Dermis blood vessel endothelial cell (primary cell): ENCODE measurements around the gene DNM2. TPM values are rescaled to one million over a fixed set of nuclear protein-coding genes. Genes with fewer than 3 reads are reported as not detected.
"Not testable (repeated sequence)": the region's sequence is repeated elsewhere in the genome, so short reads cannot be mapped to it uniquely, and the experiment has no call there.

ENCODE experiments used
- DNase-seq: peaks from one replicate; pipeline ENCODE4 v3.0.0; 2010
- total RNA-seq: library from RNA; depleted of rRNA; stranded (reverse); fragments of >200 nt; gene quantifications from 2 replicates; pipeline ENCODE4 v1.2.3, GENCODE V29; 2014

The DNM2 gene
- total RNA-seq, 1 donor from 2014 or later = 118 TPM

DNA sequence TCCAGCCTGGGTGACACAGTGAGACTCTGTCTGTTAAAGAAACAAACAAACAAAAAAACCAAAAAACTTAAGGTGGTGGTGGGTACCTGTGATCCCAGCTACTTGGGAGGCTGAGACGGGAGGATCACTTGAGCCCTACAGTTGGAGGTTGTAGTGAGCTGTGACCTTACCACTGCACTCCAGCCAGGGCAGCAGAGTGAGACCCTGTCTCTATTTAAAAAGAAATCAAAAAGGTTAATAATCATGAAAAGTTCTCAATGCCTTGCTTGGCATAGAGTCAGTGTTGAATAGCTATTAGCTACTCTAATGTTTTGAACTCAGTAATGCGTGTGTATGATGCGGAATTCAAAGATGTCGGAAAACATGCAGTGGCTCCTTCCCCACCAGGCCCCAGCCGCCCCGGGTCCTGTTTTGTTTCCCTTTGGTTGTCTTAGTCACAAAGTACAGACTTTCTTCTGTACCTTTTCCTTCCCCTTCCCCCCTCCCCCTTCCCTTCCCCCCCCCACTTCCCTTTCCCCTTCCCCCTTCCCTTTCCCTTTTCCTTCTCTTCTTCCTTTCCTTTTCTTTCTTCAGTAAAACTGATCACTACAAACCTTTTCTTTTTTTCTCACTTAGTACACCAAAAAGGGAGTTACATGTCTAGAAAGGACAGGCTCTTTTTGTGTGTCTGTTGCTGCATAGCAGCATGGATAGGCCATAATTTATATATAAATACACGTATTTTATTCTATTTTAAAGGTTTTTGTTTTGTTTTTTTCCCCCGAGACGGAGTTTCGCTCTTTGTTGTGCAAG, 35.2 kb downstream of the DNM2 start:
- DNase-seq = no peak

DNA sequence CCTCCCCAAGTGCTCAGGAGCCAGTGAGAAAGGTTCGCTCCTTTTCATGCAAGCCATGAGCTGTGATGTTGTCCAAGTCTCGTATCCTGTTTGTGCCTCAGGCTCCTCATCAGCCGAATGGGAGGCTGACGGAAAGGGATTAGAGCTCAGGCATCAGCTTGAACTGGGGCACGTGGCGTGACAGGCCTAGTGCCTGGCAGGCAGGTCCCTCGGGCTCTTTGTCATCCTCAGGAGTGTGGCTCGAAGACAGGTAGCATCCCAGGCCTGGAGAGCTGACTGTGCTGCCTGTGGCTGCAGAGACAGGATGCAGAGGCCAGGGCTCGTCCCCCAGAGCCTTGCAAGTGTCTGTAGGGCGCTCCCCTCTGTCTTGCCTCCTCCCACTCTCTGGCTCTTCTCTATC, 38.5 kb downstream of the DNM2 start:
- no peak for DNase-seq

DNA sequence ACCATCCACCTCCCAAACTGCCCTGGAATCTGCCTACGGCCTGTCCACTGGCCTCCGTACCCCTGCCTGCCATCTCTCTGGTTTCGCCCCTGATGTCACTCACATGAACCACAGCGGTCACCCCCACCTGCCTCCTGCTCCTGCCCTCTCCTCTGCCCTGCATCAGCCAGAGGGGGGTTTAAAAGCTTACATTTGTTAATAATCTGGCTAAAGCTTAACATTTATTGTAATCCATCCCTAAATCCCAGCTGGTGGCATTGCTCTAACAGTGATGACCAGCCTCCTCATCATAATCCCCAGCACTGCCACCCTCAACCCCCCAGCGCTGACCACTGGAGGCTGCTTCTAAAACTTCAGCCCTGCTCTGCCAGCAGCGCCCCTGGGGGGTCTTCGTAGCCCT, 38.9 kb downstream of the DNM2 start:
- no peak for DNase-seq

DNA sequence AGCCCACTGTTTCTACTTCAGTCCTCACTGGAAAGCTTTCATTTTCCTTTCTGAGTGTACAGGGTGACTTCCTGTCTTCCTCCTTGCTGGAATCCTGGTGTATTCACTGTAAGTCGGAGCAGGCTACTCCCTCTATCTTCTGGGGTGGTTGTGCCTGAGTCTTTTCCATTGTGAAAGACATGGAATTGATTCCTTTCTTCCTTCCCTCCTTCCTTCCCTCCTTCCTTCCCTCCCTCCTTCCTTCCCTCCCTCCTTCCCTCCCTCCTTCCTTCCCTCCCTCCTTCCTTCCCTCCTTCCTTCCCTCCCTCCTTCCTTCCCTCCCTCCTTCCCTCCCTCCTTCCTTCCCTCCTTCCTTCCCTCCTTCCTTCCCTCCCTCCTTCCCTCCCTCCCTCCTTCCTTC, 40.2 kb downstream of the DNM2 start:
- DNase-seq = not testable (repeated sequence)

DNA sequence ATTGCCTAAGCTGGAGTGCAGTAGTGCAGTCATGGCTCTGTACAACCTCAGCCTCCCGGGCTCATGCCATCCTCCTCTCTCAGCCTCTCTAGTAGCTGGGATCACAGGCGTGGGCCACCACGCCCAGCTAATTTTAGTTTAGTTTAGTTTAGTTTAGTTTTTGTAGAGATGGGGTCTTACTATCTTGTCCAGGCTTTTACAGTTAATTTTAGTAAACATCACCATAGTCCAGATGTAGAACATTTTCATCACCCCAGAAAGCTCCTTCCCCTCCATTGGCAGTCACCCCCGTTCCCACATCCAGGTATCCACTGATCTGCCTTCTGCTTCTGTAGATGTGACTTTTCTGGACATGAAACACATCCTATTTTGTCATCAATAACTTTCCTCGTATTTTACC, 41.1 kb downstream of the DNM2 start:
- no peak for DNase-seq

DNA sequence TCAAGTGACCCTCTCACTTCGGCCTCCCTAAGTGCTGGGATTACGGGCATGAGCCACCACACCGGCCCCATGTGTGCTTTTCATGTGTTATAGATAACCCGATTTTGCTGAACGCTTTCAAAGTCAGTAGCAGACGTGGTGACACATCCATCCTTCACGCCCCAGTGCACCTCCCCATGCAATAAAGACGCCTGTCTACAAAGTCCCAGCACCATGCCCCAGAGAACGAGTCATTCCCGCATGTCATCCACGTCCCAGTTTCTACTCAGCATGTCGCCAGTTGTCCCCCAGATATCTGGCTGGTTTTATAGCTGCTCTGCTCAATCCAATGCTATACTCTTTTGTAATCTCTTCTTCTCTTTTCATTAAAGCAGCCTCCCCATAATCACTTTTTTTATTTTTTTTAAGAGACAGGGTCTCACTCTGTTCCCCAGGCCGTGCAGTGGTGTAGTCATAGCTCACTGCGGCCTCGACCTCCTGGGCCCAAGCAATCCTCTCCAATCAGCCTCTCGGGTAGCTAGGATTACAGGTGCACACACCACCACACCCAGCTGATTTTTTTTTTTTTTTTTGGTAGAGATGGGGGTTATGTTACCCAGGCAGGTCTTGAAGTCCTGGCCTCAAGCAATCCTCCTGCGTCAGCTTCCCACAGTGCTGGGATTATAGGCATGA, 42.5 kb downstream of the DNM2 start:
- no peak for DNase-seq

DNA sequence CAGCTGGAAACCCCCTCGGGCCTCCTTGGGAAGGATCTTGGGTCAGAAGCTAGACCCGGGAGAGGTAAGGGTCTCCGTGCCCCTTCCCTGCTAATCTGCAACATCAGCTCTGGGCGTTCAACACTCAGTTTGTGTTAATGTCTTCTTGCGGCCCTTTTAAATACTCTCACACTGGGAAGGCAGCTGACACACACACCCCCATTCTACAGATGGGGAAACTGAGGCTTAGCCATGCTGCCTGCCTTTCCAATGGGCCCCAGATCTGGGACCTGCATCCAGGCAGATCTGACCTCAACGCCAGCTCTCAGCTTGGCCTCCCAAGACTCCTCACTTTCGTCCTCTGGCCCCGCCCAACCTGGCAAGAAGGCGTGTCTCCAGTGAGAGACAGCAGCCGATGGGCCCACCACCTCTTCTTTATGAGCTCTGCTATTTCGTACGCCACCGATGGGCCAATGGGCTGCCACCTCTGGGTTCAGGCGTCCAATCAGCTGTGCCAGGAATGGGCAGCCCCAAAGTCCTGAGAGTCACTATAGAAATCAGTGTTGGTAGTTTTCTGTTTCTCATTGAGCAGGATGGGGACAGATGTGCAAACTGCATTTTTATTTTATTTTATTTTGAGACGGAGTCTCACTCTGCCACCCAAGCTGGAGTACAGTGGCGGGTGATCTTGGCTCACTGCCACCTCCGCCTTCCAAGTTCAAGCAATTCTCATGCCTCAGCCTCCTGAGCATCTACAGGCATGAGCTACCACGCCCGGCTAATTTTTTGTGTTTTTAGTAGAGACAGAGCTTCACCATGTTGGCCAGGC, 43.8 kb downstream of the DNM2 start:
- no peak for DNase-seq

DNA sequence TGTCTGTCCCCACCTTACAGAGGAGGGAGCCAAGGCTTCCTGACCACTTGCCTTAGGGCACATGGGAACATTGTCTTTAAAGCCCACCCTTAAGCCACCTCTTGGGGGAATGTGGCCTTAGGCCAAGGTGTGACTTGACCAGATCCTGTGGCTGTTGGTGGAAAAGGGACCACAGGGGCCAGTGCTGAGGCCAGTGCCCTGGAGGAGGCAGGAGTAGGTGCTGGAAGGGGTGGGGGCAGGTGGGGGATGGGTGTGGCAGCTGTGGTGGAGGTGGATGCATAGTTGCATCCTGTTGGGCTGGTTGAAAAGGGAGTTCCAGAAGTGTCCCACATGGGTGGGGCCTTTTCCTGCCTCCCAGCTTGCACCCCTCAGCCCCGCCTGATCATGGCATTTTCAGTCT, 44.8 kb downstream of the DNM2 start:
- no peak for DNase-seq

DNA sequence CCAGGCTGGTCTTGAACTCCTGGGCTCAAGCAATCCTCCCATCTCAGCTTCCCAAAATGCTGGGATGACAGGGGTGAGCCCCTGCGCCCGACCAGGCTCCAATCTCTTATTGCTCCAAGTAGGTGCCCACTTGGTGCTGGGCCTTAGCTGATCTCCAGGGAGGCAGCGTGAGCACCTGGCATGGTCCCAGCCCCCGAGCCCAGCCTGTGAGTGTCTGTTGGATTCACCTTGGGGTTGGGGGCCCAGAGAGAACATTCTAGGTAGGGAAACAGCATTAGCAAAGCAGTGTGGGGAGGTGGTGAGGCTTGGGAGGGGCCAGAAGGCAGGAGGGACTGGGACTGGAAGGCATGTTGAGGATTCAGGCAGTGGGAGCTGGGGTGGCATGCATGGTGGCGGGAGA, 45.5 kb downstream of the DNM2 start:
- no peak for DNase-seq

DNA sequence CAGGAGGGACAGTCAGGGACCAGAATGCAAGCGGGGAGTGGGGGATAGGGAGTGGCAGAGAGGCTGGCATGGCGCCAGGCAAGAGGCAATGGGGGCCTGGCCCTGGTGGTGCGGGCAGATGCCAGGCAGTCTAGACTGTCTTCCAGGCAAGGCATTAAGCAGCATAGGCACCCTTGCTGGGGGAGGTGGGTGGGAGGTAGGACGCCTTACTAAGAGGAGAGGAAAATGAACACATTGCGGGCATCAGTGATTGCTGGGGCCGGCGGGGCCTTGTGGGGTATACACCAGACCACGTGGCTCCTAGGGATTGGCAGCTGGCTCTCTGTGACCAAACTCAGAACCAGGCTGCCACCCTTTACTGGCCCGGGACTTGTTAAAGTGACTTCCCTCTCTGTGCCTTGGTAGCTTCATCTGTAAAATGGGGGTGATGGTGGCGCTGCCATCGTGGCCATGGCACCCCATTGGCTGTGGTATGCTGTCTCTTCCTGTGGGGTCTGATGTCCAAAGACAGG, 46.0 kb downstream of the DNM2 start:
- no peak for DNase-seq

DNA sequence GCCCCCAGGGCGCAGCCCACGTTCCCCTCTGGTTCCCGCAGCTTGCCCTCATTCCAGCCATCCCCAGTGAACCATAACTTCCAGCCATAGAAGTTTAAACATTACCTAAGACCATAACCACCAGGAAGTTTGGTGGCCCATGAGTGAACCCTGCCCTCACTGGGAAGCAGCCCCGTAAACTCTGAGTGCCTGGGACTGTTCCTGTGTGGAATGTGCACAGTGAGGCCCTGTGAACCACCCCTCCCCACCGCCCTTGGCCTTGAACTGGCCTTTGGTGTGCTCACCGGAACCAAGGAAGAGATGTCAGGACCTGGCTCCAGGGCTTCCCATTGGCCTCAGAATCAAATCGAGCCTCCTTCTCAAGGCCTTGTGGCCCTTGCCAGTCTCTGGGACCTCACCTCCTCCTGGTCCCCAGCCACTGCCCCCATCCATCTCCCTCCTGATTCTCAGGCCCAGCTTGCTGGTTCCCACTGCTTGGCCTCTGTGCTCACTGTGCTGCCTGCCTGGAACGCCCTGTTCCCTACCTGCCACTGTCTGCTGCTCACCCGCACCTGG, 46.5 kb downstream of the DNM2 start:
- no peak for DNase-seq

DNA sequence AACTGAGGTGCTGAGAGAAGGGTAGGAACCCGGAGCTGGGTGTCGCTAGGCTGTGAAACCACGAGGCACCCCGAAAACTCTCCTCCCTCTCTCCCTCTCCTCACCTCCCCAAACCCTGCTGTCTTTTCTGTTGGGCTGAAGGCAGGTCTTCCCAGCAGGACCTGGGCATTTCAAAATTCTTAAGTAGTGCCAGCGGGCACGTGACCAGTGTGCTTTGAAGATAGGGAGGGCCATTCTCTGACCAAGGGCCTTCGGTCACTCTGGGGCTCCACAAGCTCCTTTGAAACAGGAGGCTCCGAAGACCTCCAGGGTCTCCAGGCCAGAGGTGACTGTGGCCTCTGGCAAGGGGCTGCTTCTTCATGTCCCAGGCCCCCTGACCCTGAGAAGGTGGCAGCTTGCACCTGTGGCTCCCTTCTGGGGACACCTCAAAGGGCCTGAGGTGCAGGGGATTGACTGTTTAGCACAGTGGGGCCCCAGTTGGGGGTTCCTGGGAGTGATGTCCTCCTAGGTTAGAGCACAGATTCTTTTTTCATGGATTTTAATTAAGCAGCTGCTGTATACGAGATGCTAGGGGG, 48.3 kb downstream of the DNM2 start:
- no peak for DNase-seq

DNA sequence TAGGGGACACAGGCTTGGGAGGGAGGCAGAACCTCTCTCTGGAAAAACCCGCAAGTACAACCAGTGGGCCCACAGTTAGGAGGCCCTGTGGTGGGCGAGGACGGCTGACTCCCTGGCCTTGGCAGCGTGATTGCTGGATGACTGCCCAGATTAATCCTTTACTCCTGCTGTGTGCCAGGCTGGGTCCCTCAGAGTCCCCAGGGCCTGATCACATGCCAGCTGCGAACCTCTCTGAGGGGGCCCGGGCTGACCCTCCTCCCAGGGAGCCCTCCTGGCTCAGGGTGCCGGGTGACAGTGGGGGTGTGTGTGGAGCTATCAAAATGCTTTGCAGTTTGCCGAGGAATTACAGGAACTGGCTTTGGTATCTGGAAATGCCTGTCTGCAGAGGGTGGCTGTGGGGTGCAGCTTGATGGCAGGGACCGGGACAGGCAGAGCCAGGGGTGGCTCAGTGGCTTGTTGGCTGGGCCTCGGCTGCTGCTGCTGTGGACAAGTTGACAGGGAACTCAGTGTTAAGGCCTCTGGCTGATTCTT, 48.9 kb downstream of the DNM2 start:
- DNase-seq = peak; percentile 34

DNA sequence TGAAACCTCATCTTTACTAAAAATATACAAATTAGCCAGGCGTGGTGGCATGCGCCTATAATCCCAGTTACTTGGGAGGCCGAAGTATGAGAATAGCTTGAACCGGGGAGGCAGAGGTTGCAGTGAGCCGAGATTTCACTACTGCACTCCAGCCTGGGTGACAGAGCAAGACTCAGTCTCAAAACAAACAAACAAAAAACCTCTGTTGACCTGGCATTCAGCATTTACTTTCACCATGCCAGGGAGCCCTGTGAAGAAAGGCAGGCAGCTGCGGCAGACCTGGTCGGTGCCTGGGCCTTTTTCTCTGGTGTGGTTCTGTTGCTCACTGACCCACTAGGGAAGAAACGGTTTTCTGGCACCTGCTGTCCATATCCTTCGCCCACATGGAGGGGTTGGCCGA, 49.8 kb downstream of the DNM2 start:
- DNase-seq = no peak

DNA sequence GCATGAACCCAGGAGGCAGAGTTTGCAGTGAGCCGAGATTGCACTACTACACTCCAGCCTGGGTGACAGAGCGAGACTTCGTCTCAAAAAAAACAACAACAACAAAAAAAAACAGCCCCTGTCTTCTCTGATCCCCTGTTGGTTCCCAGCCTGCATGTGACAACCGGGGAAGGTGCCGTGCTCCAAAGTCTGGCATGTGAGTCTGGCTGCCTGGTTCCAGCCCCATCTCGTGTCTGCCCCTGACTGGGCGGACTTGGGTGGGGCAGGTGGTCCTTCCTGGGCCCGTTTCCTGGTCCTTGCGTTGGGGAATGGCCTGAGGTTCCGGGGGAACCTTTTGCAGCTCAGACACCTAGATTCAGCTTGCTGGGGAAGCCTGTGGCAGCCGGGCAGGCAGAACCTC, 50.5 kb downstream of the DNM2 start:
- no peak for DNase-seq

DNA sequence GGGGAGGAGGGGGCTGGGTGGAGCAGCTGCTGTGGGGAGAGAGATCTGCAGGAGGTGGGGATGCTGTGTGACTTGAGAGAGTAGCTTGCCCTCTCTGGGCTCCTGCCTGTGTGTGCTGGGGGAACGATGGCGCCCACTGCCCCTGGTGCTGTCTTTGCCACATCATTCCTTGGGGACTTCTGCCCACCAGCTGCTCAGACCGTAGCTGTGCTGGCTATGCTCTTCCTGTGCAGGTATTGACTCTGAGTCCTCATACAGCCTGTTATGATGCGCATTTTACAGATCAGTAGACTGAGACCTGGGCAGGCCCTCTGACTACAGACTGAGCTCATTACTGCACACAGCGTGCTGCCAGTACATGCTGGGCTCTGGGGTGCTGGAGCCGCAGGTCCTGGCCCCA, 51.1 kb downstream of the DNM2 start:
- no peak for DNase-seq

DNA sequence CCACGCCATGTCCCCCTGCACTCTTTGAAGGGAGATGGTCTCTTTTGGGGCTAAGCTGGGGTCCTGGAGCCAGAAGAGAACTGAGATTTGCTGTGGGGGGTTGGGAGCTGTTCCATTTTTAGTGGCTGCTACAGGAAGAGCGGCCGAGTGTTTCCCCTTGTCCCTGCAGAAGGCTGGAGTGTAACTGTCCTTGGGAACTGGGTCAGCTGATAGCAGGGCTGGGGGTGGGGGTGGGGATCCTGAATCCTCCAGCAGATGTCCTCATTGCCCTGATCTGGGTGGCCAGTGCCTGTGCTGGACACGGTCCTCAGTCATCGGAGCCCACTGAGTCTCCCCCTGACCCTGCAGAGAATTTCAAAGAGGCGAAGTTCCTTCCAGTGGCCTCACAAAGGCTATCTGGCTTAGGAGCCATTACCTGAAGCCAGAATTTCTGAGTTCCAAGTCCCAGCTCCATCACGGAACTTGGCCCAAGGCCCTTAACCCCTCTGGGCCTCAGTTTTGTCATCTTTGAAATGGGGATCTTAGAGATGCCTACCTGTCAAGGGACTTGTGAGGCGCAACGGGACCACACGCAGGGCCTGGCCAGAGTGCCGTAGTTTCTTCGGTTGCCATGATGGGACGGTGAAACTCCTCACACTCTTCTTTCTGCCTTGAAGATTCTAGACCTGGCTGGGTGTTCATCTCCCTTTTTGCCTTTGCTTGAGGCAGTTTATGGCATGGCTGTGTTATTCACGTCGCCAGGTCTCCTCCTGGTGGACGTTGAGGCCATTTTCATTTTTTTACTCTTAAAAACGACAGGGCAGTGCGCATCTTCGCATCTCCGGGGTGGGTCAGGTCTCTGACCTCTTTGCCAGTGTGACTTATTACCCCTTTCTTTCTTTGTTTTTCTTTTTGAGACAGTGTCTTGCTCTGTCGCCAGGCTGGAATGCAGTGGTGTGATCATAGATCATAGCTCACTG, 51.9 kb downstream of the DNM2 start:
- peak; percentile 72 for DNase-seq

DNA sequence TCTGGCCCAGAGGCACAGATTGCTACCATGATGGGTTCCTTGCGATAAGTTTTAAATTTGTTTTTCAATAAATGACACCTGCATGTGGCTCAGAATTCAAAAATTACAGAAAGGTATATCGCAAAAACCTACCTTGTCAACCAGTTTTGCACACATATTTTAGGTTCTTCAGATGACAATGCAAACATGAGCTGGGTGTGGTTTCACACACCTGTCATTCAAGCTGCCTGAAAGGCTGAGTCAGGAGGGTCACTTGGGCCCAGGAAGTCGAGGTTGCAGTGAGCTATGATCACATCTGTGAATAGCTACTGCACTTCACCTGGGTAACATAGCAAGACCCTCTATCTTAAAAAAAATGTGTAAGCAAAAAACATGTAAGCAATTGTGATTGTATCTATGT, 56.1 kb downstream of the DNM2 start:
- DNase-seq = no peak

DNA sequence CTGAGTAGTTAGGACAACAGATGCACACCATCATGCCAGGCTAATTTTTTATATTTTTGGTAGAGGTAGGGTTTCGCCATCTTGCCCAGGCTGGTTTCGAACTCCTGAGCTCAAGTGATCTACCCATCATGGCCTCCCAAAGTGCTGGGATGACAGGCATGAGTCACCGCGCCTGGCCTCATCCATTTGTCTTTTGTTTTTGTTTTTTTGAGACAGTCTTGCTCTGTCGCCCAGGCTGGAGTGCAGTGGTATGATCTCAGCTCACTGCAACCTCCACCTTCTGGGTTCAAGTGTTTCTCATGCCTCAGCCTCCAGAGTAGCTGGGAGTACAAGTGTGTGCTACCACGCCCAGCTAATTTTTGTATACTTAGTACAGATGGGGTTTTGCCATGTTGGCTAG, 57.0 kb downstream of the DNM2 start:
- DNase-seq = no peak

DNA sequence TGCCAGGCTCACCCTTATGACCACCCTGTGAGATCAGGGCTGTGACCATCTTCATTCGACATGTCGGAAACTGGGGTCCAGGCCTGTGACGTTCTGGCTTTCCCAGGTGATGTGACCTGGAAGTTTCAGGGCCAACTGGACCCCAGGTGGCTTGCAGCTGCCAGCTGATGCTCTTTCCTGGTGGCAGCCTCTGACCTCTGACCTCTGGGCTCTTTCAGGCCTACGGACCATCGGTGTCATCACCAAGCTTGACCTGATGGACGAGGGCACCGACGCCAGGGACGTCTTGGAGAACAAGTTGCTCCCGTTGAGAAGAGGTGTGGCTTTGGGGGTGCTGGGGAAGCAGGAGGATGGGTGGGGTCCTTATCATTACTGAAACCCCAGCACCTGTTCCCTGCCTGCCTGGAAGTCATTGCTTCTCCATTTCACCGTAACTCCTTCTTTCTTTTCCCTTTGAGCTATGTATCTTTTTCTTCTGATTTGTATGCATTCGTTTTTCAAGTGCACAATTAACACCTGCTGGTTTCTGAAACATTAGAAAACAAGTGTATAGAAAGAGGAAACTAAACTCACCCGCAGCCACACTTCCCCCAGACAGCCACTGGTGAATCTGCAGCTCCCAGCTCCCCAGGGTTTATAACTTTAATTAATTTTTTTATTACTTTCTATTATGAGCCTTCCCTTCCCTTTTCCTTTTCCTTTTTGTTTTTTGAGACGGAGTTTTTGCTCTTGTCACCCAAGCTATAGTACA, 59.2 kb downstream of the DNM2 start:
- no peak for DNase-seq

DNA sequence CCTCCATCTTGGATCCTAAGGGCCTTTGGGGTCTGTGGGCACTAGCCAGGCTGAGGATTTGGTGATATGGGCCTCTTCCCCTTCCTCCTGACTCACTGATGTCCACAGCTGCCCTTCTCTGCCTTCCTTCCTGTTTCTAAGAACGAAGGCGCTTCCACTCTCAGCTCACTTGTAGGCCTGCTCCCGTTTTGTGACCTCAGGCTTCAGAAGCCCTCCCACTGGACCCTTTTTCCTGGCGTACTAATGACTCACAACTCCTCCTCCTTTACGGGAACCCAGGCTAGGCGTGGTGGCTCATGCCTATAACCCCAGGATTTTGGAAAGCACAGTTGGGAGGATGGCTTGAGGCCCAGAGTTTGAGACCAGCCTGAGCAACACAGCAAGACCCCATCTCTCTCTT, 62.5 kb downstream of the DNM2 start:
- DNase-seq = peak; percentile 96
